ENCODE data around the gene SLC7A14.

SLC7A14 gene

GRCh38 chr3:170496868-170497140 lies 89.1 kb downstream of the SLC7A14 start:
- ATAC-seq, result no peak
- DNase-seq, result no peak

DNA sequence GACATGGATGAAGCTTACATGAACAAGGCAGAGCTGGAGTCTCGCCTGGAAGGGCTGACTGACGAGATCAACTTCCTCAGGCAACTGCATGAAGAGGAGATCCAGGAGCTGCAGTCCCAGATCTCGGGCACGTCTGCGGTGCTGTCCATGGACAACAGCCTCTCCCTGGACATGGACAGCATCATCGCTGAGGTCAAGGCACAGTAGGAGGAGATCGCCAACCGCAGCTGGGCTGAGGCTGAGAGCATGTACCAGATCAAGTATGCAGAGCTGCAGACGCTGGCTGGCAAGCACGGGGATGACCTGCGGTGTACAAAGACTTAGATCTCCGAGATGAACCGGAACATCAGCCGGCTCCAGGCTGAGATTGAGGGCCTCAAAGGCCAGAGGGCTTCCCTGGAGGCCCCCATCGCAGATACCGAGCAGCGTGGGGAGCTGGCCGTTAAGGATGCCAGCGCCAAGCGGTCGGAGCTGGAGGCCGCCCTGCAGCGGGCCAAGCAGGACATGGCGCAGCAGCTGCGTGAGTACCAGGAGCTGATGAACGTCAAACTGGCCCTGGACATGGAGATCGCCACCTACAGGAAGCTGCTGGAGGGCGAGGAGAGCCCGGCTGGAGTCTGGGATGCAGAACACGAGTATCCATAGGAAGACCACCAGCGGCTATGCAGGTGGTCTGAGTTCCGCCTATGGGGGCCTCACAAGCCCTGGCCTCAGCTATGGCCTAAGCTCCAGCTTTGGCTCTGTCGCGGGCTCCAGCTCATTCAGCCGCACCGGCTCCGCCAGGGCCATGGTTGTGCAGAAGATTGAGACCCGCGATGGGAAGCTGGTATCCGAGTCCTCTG lies 89.6 kb downstream of the SLC7A14 start:
- DNase-seq, result no peak
- no peak for ATAC-seq

- ATAC-seq (no peak), DNase-seq (no peak)
Observed at GRCh38 chr3:170494766-170495165, 91.1 kb downstream of the SLC7A14 start.

DNA sequence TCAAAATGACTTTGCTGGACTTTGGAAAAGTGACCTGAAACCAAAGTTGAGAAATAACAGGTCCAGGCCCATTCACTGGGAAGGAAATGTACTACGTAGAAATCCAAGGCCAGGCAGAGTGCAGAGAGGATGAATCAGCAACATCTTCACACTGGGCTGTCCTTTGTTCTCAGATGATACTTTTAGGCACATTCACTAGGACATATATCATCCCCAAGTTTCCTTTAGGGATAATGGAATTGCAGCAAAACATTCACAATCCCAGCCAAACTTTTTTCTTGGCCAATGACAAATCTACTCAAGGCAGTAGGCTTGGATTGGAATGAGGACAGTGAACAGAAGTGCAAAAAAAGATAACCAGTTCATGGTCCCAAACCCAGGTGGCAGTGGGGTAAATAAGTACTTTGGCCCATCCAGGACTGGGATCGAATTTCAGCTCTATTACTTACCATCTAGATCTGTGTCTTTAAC lies 92.1 kb downstream of the SLC7A14 start:
- ATAC-seq, result no peak
- DNase-seq, result no peak

DNA sequence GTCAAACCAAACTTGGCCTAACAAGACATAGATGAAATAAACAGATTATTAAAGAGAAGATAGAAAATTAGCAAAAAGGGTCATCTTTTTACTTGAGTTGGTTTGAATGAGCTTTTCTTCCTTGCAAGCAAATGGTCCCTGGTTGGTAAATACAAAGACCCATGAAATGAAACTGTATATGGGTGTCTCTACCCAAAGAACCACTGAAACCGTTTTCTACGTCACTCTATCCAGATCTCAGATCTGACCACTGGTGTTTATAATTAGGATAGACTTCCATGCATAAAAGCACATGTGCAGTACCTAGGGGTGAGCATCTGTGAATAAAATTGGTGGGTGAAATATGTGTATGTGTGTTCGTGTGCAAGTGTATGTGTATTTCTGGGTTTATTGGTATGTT lies 94.0 kb downstream of the SLC7A14 start:
- DNase-seq, result no peak
- ATAC-seq, result no peak

DNA sequence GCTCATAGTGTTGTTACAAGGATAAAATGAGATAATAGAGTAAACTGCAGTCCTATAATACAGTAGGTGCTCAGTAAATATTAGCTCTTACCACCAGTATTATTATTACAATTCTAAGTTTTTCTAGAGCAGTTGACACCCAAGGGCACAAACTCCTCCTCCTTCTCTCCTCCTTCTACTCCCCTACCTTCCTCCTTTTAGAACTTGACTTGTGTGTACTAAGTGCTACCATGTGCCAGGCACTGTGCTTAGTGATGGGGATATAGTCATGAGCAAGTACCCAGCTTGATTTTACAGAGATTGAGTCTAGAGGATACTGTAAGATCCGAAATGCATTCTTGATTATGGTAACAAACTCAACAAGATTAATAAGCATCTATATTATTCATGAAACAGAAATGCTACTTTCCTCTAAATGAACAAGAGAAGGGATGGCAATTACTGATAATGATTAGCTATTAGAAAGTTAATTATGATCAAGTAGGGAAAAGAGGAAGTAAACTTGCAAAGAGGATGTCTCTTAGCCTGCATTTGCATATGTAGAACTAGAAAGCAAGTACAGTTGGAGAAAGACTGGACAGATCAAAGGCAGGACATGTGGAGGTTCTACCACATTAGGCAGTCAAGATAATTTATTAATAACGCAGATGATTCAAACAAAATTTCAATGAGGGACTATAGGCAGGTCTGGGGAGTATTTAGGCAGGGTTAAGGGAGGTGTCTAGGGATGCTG lies 94.9 kb downstream of the SLC7A14 start:
- DNase-seq (no peak), ATAC-seq (no peak)

DNA sequence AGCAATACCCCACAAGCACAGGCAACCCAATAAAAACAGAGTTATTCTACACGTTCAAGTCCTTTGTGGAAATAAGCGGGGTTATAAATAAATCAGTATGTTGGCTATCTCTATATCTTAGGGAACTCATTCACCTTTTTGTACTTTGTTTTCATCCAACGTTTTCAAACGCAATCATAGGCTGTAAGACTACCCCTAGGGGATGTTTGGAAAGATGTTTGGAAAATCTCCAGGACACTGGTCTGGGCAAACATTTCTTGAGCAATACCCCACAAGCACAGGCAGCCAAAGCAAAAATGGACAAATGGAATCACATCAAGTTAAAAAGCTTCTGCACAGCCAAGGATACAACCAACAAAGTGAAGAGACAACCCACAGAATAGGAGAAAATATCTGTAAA lies 97.1 kb downstream of the SLC7A14 start:
- no peak for ATAC-seq
- no peak for DNase-seq

- ATAC-seq, result no peak
Observed at GRCh38 chr3:170487031-170487430, 98.8 kb downstream of the SLC7A14 start.

GRCh38 chr3:170486398-170486797 lies 99.5 kb downstream of the SLC7A14 start:
- ATAC-seq (no peak), DNase-seq (no peak)

More at GRCh38 chr3:170487031-170487430, 98.8 kb downstream of the SLC7A14 start:
- DNase-seq, result no peak

DNA sequence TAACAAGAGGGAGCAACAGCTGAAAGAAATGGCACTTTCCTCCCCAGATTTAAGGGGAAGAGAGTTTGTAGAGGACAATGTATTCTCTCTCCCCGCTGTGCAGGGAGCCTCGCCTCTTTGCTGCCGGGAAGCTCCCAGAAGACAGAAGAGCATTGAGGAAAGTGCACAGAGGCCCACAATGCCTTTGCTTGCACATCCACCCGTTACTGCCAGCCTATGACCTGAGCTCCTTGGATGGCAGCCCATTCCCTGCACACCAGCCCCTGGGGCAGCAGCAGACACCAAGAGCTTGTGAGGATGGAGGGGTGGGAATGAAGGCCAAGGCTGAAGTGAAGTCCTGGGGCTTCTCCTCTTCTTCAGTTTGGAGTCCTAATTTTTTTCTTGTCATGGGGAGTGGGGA lies 100.2 kb downstream of the SLC7A14 start:
- DNase-seq (no peak), ATAC-seq (no peak)

- DNase-seq (no peak), ATAC-seq (no peak)
Observed at GRCh38 chr3:170485294-170485693, 100.6 kb downstream of the SLC7A14 start.

GRCh38 chr3:170484869-170485268 lies 101.0 kb downstream of the SLC7A14 start:
- DNase-seq (no peak), ATAC-seq (no peak)

GRCh38 chr3:170483485-170484262 lies 102.2 kb downstream of the SLC7A14 start:
- ATAC-seq, result no peak
- no peak for DNase-seq

- DNase-seq (no peak), ATAC-seq (no peak)
Observed at GRCh38 chr3:170482199-170482598, 103.7 kb downstream of the SLC7A14 start.

- DNase-seq, result no peak
- no peak for ATAC-seq
Observed at GRCh38 chr3:170480111-170480510, 105.8 kb downstream of the SLC7A14 start.

- DNase-seq, result no peak
- no peak for ATAC-seq
Observed at GRCh38 chr3:170477395-170477794, 108.5 kb downstream of the SLC7A14 start.

GRCh38 chr3:170476291-170476690 lies 109.6 kb downstream of the SLC7A14 start:
- ATAC-seq (no peak), DNase-seq (no peak)

GRCh38 chr3:170475092-170475685 lies 110.7 kb downstream of the SLC7A14 start:
- ATAC-seq, result no peak
- DNase-seq, result no peak

DNA sequence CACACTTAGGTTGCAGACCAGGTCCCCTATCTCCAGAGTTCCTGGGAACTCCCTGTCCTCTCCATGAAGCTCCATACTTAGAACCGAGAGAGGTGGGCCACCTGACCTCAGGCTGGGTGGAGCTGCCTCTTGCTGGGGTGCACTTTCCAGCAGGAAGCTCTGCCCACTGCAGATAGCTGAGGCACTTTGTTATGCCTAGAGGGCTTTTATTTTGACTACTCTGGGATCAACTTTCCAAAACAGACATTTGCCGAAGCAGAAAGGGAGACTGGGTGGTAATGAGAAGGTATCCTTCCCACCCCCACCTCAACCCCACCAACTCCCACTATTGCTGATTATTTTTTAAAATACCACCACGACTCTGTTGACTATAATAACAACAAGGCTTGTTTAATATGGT lies 112.5 kb downstream of the SLC7A14 start:
- DNase-seq, result no peak
- no peak for ATAC-seq

DNA sequence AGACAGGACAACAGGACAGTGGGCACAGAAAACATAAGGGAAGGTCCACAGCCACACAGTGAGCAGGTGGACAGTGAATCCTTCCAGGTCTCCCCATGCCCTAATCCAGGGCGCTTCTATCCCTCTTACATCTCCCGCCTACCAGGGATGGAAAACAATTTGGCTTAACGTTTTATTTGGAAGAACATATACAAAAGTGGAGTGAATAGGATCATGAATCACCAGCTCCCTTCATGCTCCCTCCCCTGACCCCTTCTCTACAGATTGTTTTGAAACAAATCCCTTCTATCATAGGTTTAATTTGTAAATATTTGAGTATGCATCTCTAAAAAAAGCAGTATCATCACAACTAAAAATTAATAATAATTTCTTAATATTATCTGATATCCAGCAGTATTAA lies 114.7 kb downstream of the SLC7A14 start:
- ATAC-seq, result no peak
- no peak for DNase-seq

- ATAC-seq, result no peak
- no peak for DNase-seq
Observed at GRCh38 chr3:170470063-170471016, 115.5 kb downstream of the SLC7A14 start.

All from stimulated activated naive CD8-positive, alpha-beta T cell treated with anti-CD3 and anti-CD28 coated beads, Interleukin-15, Interleukin-2, amounts not matched to agents 100 U/mL and 50 U/mL, for 24 hours (primary cell).